ENCODE results near the gene INHA. TPM values are rescaled to one million over a fixed set of nuclear protein-coding genes. Genes with fewer than 3 reads are reported as not detected.

Gene INHA
- total RNA-seq, 4 donors from 2014 or later, result not detected

DNA sequence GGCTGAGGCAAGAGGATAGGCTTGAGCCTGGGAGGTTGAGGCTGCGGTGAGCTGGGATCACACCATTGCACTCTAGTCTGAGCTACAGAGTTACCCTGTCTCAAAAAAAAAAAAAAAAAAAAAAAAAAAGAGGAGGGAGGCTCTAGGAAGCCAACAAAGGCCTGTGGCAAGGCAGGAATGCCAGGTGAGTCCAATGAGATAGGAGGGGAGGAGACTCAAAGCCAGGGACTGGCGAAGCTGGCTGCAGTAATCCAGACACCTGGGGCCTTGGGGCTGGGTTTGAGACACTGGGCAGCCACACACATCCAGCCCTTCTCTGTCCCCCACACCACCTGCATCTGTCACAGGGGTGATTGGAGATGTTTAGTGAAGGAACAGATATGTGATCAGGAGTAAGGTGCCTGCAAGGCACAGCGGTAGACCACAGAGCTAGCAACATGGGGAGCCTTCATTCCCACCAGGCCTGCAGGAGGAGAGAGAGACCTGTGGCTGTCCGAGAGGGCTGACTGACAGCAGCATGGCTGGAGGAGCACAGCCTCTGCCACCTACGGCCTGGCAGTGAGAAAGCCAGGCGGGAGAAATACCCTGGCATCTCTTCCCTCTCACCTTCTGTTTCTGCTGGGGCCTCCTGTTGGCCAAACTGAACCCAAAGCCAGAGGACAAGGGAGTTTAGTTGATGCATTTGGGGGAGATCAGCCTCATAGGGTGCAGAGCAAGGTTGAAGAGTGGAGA lies 38.0 kb upstream of the INHA start:
- in situ Hi-C loops (cut with MboI; ENCODE audit: low pct_ligation_motif_present in 1 of 4, low pct_unique_long_range_greater_than_20kb in 1 of 4, low sequenced_read_pairs in 3 of 4), result loop anchor here in 2 of 4 donors (10.0 kb wide), 2 partner anchors 101 to 111 kb away; no protein-coding TSS in a partner anchor
- no peak overlapping the region for H3K4me3 ChIP-seq
- intact Hi-C loops (cut with DNase I; ENCODE audit: low total_unique reads), result loop anchor here (5.0 kb wide), 1 partner anchor 57 kb away; no protein-coding TSS in a partner anchor
- H3K27me3 ChIP-seq, result peaks cover 25% of the 10 kb centered on the region
- no peaks in the 10 kb centered on the region for H3K9me3 ChIP-seq
- no peaks in the 10 kb centered on the region for H3K36me3 ChIP-seq
- peaks cover 0 to 5% (median 0%) of the 10 kb centered on the region in 4 donors for H3K4me1 ChIP-seq
- no peak overlapping the region for H3K27ac ChIP-seq
- TF ChIP-seq POLR2A (IDR thresholded peaks at IDR 0.05), result no peak
- no peak for TF ChIP-seq POLR2AphosphoS5 (IDR thresholded peaks at IDR 0.05)
- TF ChIP-seq, protein P1, sequence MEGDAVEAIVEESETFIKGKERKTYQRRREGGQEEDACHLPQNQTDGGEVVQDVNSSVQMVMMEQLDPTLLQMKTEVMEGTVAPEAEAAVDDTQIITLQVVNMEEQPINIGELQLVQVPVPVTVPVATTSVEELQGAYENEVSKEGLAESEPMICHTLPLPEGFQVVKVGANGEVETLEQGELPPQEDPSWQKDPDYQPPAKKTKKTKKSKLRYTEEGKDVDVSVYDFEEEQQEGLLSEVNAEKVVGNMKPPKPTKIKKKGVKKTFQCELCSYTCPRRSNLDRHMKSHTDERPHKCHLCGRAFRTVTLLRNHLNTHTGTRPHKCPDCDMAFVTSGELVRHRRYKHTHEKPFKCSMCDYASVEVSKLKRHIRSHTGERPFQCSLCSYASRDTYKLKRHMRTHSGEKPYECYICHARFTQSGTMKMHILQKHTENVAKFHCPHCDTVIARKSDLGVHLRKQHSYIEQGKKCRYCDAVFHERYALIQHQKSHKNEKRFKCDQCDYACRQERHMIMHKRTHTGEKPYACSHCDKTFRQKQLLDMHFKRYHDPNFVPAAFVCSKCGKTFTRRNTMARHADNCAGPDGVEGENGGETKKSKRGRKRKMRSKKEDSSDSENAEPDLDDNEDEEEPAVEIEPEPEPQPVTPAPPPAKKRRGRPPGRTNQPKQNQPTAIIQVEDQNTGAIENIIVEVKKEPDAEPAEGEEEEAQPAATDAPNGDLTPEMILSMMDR (IDR thresholded peaks at IDR 0.05), result no peak
- TF ChIP-seq EP300 (IDR thresholded peaks at IDR 0.05; ENCODE audit: low read depth), result no peak
- DNase-seq, result no peak
- 53 to 67% methylated on average over 3 to 6 of the region's 6 CpGs for WGBS, 2 donors (ENCODE audit: low coverage in 1 of 2)

DNA sequence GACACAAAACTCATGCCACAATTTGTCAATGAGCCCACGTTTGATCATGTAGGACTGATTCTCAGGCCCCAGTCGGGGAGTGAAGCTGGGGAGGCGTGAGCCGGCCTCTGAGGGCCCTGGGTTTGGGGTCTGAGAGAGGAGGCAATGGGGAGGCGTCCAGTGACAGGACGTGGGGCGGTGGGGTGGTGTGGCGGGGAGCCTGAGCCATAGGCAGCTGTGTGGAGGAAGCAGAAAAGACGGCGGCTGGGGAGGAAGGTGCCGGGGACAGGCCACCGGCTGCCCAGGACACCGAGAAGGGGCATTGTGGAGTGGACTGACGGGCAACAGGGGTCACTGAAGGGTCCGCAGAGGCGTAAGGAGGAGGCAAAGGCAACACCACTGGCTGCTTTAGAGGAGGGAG lies 35.7 kb upstream of the INHA start:
- H3K36me3 ChIP-seq, result peaks cover 0 to 4% (median 0%) of the 10 kb centered on the region in 4 donors
- intact Hi-C loops (cut with DNase I; ENCODE audit: low total_unique reads) (no loop called here), in situ Hi-C loops (cut with MboI; ENCODE audit: low pct_ligation_motif_present in 1 of 4, low pct_unique_long_range_greater_than_20kb in 1 of 4, low sequenced_read_pairs in 3 of 4) (loop anchor here in 2 of 4 donors (10.0 kb wide), 2 partner anchors 98 to 108 kb away; no protein-coding TSS in a partner anchor)
- no peak for DNase-seq
- H3K4me1 ChIP-seq, result peaks cover 0 to 1% (median under 1%) of the 10 kb centered on the region in 4 donors
- H3K27ac ChIP-seq, result no peak overlapping the region
- H3K4me3 ChIP-seq, result no peak overlapping the region
- TF ChIP-seq POLR2AphosphoS5 (IDR thresholded peaks at IDR 0.05) (no peak), POLR2A (IDR thresholded peaks at IDR 0.05) (no peak), EP300 (IDR thresholded peaks at IDR 0.05; ENCODE audit: low read depth) (no peak)
- TF ChIP-seq, protein P1 (IDR thresholded peaks at IDR 0.05), result no peak
- H3K27me3 ChIP-seq, result peaks cover 7% of the 10 kb centered on the region
- WGBS, 2 donors (ENCODE audit: low coverage in 1 of 2), result 84% methylated on average over 16 of the region's 16 CpGs; no CpG with 5 or more reads in 1 of the 2 donors
- no peaks in the 10 kb centered on the region for H3K9me3 ChIP-seq

DNA sequence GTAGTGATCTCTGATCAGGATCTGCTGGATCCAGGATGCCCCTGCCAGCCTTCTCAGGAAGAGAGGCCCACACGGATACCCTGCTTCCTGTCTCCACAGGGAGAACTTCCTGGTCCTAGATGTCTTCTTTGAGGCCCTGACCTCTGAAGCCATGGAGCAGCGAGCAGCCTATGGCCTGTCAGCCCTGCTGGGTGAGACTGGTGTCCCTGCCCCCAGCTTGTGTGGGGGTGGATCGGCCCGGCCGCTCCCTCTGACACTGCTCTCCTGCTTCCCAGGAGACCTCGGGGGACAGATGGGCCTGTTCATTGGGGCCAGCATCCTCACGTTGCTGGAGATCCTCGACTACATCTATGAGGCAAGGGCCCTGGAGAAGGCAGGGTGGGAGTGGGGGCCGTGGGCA lies 35.1 kb upstream of the INHA start:
- H3K4me1 ChIP-seq, result peaks cover 2 to 7% (median 6%) of the 10 kb centered on the region in 4 donors
- peaks cover 0 to 4% (median 0%) of the 10 kb centered on the region in 4 donors for H3K36me3 ChIP-seq
- WGBS, 2 donors (ENCODE audit: low coverage in 1 of 2), result 59% methylated on average over 8 of the region's 9 CpGs; no CpG with 5 or more reads in 1 of the 2 donors
- H3K27me3 ChIP-seq, result peaks cover 3% of the 10 kb centered on the region
- in situ Hi-C loops (cut with MboI; ENCODE audit: low pct_ligation_motif_present in 1 of 4, low pct_unique_long_range_greater_than_20kb in 1 of 4, low sequenced_read_pairs in 3 of 4) (loop anchor here in 2 of 4 donors (10.0 kb wide), 2 partner anchors 98 to 108 kb away; no protein-coding TSS in a partner anchor), intact Hi-C loops (cut with DNase I; ENCODE audit: low total_unique reads) (no loop called here)
- no peak for DNase-seq
- no peak overlapping the region for H3K4me3 ChIP-seq
- no peaks in the 10 kb centered on the region for H3K9me3 ChIP-seq
- no peak overlapping the region for H3K27ac ChIP-seq
- TF ChIP-seq, protein P1 (IDR thresholded peaks at IDR 0.05), result no peak
- TF ChIP-seq EP300 (IDR thresholded peaks at IDR 0.05; ENCODE audit: low read depth) (no peak), POLR2A (IDR thresholded peaks at IDR 0.05) (no peak), POLR2AphosphoS5 (IDR thresholded peaks at IDR 0.05) (no peak)

DNA sequence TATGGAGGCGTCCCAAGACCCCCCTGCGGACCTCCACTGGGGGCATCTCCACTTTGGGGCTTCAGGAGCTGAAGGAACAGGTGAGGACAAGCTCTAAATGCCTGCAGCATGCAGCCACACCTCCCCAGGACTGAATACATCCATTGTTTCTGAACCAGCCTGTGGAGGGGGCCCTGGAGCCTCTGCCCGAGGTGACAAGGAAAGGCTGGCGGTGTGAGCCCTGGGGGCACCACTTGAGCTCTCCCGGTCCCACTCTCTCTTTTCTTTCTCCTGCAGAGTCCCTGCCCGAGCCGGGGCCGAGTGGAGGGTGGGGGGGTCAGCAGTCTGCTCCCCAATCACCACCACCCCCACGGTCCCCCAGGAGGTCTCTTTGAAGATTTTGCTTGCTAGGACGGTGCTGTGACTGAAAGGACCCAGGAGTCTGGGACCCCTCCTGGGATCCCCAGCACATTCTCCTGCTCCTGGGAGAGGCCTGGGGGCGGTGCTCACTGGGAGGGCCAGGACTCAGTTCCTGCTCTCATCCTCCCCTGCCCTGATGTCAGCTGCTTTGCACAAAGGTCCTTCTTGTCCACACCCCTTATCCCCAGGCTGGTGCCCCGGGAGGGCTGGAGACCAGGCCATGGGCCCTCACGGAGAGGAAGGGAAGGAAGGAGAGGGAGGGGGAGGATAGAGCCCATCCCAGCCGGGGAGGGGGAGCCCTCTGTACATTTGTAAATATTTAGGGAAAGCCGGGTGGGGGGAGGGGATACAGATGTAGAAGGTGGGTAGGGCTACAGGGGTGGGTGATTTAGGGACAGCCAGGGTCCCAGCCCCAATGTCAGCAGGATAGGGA lies 34.2 kb upstream of the INHA start:
- no peak for TF ChIP-seq POLR2AphosphoS5 (IDR thresholded peaks at IDR 0.05)
- TF ChIP-seq POLR2A (IDR thresholded peaks at IDR 0.05), result no peak
- H3K36me3 ChIP-seq, result peaks cover 0 to 4% (median 0%) of the 10 kb centered on the region in 4 donors
- no peaks in the 10 kb centered on the region for H3K27me3 ChIP-seq
- no peak for DNase-seq
- H3K4me3 ChIP-seq, result no peak overlapping the region
- in situ Hi-C loops (cut with MboI; ENCODE audit: low pct_ligation_motif_present in 1 of 4, low pct_unique_long_range_greater_than_20kb in 1 of 4, low sequenced_read_pairs in 3 of 4), result loop anchor here in 2 of 4 donors (10.0 kb wide), 2 partner anchors 97 to 107 kb away; no protein-coding TSS in a partner anchor
- H3K4me1 ChIP-seq, result peaks cover 11 to 16% (median 13%) of the 10 kb centered on the region in 4 donors
- H3K9me3 ChIP-seq, result no peaks in the 10 kb centered on the region
- intact Hi-C loops (cut with DNase I; ENCODE audit: low total_unique reads), result no loop called here
- WGBS, 2 donors (ENCODE audit: low coverage in 1 of 2), result 41% methylated on average over 13 of the region's 15 CpGs; no CpG with 5 or more reads in 1 of the 2 donors
- no peak overlapping the region for H3K27ac ChIP-seq
